BE2C (cell line): Measurements from ENCODE around the gene ACTR2.
"Not testable (repeated sequence)": the region's sequence is repeated elsewhere in the genome, so short reads cannot be mapped to it uniquely, and the experiment has no call there.

Experiments
- DNase-seq: peaks from one replicate; pipeline ENCODE4 v3.0.0-alpha.2; 2020
- H3K27me3 ChIP-seq: fragments of 250-450 bp; sonication (Bioruptor Pico); 2 replicates; pipeline ENCODE4 v1.5.1; 2020; ENCODE audit warnings: mild to moderate bottlenecking
- H3K36me3 ChIP-seq: fragments of 250-450 bp; sonication (Bioruptor Pico); 2 replicates; pipeline ENCODE4 v1.5.1; 2020; ENCODE audit warnings: mild to moderate bottlenecking
- H3K4me1 ChIP-seq: fragments of 250-450 bp; sonication (Bioruptor Pico); 2 replicates; pipeline ENCODE4 v1.5.1; 2020
- H3K4me3 ChIP-seq: 2 replicates; pipeline ENCODE4 v1.5.1; 2011; ENCODE audit warnings: low read depth, low read length
- H3K9me3 ChIP-seq: fragments of 250-450 bp; sonication (Bioruptor Pico); 2 replicates; pipeline ENCODE4 v1.5.1; 2020
- TF ChIP-seq, protein P1 (sequence below): IDR thresholded peaks from 2 replicates; pipeline ENCODE4 v1.5.1; 2012; ENCODE audit warnings: mild to moderate bottlenecking, low read depth, low read length

ACTR2 gene

DNA sequence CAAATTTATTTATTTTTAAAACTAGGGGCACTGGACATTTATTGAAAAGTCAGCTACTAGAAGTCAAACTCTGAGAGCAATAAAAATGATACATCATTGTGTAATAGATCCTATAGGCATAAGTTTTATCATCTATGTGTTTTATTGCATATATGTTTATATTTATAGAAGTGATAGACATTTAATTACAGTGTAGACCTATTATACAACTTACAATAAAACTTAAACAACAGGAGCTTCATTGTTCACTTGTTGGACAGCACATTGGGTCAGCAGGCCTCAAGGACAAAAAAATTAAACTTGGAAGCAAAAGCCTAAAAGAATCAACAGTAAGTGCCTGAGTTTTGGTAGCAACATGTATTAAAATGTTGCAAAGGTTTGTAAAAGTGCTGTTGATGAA is 15.0 kb upstream of the ACTR2 start:
- Histone ChIP-seq H3K9me3 (no peaks in the 10 kb centered on the region), H3K4me1 (no peaks in the 10 kb centered on the region)

DNA sequence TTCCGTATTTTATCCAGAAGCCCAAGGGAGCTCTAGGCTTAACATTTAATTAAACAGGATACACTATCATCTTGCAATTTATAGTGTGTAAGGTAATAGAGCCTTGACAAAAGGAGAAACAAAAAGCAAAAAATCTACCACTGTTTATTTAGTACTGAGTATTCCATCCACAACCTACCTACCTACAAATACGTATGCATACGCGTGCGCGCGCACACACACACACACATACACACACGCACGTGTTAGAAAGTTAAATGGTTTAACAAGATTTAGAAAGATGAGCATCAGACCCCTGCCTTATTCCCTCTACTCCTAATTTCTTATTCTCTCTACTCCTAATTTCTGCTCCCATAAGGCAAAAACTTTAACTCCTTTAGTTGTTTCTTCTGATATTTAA is 14.6 kb upstream of the ACTR2 start:
- H3K36me3 ChIP-seq, result no peaks in the 10 kb centered on the region
- no peaks in the 10 kb centered on the region for H3K27me3 ChIP-seq
- no peak overlapping the region for H3K4me3 ChIP-seq
- no peaks in the 10 kb centered on the region for H3K9me3 ChIP-seq
- H3K4me1 ChIP-seq, result no peaks in the 10 kb centered on the region
- TF ChIP-seq, protein P1, sequence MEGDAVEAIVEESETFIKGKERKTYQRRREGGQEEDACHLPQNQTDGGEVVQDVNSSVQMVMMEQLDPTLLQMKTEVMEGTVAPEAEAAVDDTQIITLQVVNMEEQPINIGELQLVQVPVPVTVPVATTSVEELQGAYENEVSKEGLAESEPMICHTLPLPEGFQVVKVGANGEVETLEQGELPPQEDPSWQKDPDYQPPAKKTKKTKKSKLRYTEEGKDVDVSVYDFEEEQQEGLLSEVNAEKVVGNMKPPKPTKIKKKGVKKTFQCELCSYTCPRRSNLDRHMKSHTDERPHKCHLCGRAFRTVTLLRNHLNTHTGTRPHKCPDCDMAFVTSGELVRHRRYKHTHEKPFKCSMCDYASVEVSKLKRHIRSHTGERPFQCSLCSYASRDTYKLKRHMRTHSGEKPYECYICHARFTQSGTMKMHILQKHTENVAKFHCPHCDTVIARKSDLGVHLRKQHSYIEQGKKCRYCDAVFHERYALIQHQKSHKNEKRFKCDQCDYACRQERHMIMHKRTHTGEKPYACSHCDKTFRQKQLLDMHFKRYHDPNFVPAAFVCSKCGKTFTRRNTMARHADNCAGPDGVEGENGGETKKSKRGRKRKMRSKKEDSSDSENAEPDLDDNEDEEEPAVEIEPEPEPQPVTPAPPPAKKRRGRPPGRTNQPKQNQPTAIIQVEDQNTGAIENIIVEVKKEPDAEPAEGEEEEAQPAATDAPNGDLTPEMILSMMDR, result no peak
- no peak for DNase-seq

More for the DNA sequence above, 15.0 kb upstream of the ACTR2 start:
- TF ChIP-seq, protein P1, result no peak
- no peak overlapping the region for H3K4me3 ChIP-seq
- DNase-seq, result no peak
- H3K27me3 ChIP-seq, result no peaks in the 10 kb centered on the region
- no peaks in the 10 kb centered on the region for H3K36me3 ChIP-seq

DNA sequence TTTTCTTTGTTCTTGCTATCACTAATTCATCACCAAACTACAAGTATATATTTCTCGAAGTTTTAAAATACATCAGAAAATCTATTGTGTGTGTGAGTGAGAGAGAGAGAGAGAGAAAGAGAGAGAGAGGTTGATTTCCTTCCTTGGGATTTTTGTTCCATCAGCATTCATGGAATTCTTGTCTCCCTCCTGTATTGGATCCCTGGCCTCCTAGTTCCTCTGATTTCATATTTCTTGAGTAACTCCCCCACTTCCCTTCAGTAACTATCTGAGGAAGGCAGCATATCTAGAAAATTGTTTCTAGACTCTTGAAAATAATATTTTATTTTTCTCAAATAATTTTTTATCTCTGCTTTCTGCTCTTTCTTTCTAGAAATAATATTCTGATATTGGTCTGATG is 13.3 kb upstream of the ACTR2 start:
- Histone ChIP-seq H3K36me3 (no peaks in the 10 kb centered on the region), H3K27me3 (no peaks in the 10 kb centered on the region), H3K4me1 (no peaks in the 10 kb centered on the region), H3K4me3 (no peak overlapping the region), H3K9me3 (no peaks in the 10 kb centered on the region)
- TF ChIP-seq, protein P1, result no peak
- no peak for DNase-seq

DNA sequence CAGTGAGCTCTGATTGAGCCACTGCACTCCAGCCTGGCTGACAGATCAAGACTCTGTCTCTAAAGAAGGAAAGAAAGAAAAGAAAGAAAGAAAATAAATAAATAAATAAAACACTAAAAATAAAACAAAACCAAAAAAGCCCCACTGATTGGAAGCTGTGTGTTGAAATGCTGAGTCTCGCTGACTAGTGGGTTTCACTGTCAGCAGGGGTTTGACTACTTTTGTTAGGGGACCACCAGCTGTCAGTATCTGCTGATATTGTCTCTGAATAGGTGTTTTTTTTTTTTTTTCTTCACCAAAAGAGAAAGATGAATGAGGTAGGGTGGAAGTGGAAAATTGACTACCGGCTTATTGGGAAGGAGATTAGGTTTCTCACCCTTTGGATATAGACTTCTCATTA is 12.8 kb upstream of the ACTR2 start:
- H3K9me3 ChIP-seq, result no peaks in the 10 kb centered on the region
- H3K36me3 ChIP-seq, result no peaks in the 10 kb centered on the region
- DNase-seq, result no peak
- no peaks in the 10 kb centered on the region for H3K27me3 ChIP-seq
- TF ChIP-seq, protein P1, result no peak
- no peak overlapping the region for H3K4me3 ChIP-seq
- H3K4me1 ChIP-seq, result no peaks in the 10 kb centered on the region

DNA sequence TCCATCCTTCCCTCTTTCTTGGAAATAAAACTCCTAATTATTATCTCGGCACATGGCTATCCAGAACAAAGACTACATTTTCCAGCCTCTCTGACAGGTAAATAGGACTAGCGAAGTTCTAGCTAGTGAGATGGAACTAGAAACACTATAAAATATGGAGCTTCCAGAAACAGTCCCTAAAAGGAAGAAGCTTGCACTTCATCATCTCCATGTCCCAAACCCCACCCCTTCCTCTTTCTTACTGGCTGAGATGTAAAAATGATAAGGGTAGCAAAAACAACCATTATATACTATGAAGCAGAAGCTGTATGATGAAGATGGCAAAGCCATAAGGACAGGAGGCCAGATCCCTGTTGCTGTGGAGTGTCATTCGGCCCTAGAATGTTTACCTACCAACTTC is 11.7 kb upstream of the ACTR2 start:
- no peaks in the 10 kb centered on the region for H3K36me3 ChIP-seq
- H3K4me3 ChIP-seq, result no peak overlapping the region
- no peak for DNase-seq
- H3K9me3 ChIP-seq, result no peaks in the 10 kb centered on the region
- TF ChIP-seq, protein P1, result no peak
- no peaks in the 10 kb centered on the region for H3K27me3 ChIP-seq
- H3K4me1 ChIP-seq, result no peaks in the 10 kb centered on the region

DNA sequence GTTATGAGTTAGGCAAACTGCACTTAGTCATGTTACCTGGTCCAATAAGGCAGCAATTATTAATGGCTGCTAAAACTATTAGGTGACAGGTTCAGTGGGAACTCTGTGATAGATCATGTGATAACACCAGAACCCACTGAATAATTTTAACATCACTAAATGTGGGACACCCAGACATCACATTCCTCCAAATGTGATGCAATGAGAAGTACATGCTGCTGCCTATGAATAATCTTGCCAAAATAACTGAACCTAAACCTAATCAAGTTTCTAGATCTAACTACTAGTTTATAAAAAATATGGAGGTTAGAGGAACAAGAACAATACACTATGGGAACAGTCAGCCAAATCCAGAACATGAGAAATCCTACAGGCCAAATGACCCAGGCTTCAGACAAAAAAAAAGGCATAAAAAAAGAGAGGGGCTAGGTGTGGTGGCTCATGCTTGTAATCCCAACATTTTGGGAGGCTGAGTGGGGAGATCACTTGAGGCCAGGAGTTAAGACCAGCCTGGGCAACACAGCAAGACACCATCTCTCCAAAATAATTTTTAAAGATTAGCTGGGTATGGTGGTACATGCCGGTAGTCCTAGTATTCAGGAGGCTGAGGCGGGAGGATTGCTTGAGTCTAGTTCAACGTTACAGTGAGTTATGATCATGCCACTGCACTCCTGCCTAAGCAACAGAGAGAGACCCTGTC is 7.0 kb upstream of the ACTR2 start:
- Histone ChIP-seq H3K36me3 (no peaks in the 10 kb centered on the region), H3K4me3 (no peak overlapping the region), H3K27me3 (no peaks in the 10 kb centered on the region), H3K4me1 (no peaks in the 10 kb centered on the region), H3K9me3 (no peaks in the 10 kb centered on the region)
- TF ChIP-seq, protein P1, result no peak
- DNase-seq, result no peak

DNA sequence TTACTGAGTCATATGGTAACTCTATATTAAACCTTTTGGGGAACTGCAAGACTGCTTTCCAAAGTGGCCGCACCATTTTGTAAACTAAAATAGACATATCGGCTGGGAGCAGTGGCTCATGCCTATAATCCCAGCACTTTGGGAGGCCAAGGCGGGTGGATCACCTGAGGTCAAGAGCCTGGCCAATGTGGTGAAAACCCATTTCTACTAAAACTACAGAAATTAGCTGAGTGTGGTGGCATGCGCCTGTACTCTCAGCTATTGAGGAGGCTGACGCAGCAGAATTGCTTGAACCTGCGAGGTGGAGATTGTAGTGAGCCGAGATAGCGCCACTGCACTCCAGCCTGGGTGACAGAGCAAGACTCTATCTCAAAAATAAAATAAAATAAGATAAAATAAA is 6.4 kb upstream of the ACTR2 start:
- not testable (repeated sequence) for H3K9me3 ChIP-seq, H3K27me3 ChIP-seq, H3K4me3 ChIP-seq, H3K4me1 ChIP-seq, DNase-seq, H3K36me3 ChIP-seq
